Heart right ventricle (tissue), 16 donors: ENCODE measurements around the gene CIAPIN1. TPM values are rescaled to one million over a fixed set of nuclear protein-coding genes. Genes with fewer than 3 reads are reported as not detected.

Source experiments
- ATAC-seq, 8 donors: fragments of 200-7000 bp; cut with Tn5 transposase; one replicate each; pipeline ENCODE4 v1.9.1; 2020; ENCODE audit warnings: mild to moderate bottlenecking in 8 of 8, moderate library complexity in 8 of 8, moderate number of reproducible peaks in 1 of 8
- DNase-seq, 2 donors: peaks; one replicate each; pipeline ENCODE4 v3.0.0-alpha.2; 2020
- H3K27ac ChIP-seq, 10 donors: fragments of 200-600 bp; sonication (generic) in 2 of 10; one replicate each; pipeline versions ENCODE4 v1.5.0 to v1.8.0; 2020 to 2022; ENCODE audit warnings: mild to moderate bottlenecking in 3 of 10
- H3K27me3 ChIP-seq, 7 donors: fragments of 200-600 bp; one replicate each; pipeline ENCODE4 v1.8.0; 2021 to 2022; ENCODE audit warnings: mild to moderate bottlenecking in 2 of 7
- H3K36me3 ChIP-seq, 9 donors: fragments of 200-600 bp; sonication (generic) in 1 of 9; one replicate each; pipeline versions ENCODE4 v1.5.0 to v1.8.0; 2020 to 2022; ENCODE audit warnings: mild to moderate bottlenecking in 2 of 9
- H3K4me1 ChIP-seq, 9 donors: fragments of 200-600 bp; sonication (generic) in 1 of 9; one replicate each; pipeline versions ENCODE4 v1.5.0 to v1.8.0; 2020 to 2022; ENCODE audit warnings: mild to moderate bottlenecking in 4 of 9
- H3K4me3 ChIP-seq, 10 donors: fragments of 200-600 bp; sonication (generic) in 2 of 10; one replicate each; pipeline versions ENCODE4 v1.5.0 to v1.8.0; 2020 to 2022; ENCODE audit warnings: mild to moderate bottlenecking in 7 of 10, moderate library complexity in 2 of 10
- H3K9me3 ChIP-seq, 11 donors: fragments of 200-600 bp in 10 of 11; sonication (generic) in 2 of 11; one replicate each; pipeline versions ENCODE4 v1.5.0 to v1.8.0; 2013 to 2022; ENCODE audit warnings: mild to moderate bottlenecking in 2 of 11, control low read depth in 1 of 11, moderate library complexity in 1 of 11
- CTCF ChIP-seq, 9 donors: fragments of 200-600 bp; sonication (generic) in 2 of 9; IDR thresholded peaks; one replicate each; pipeline versions ENCODE4 v1.5.0 to v1.8.0; 2021 to 2022; ENCODE audit warnings: antibody characterized with exemption in 9 of 9, mild to moderate bottlenecking in 5 of 9, moderate library complexity in 1 of 9
- WGBS, 2 donors: extraction: QIAGEN DNeasy Blood & Tissue Kit; methylation state at CpG; one replicate each; pipeline ENCODE4 v1.1.7; 2013; ENCODE audit warnings: inconsistent platforms in 1 of 2; 5-methylcytosine and 5-hydroxymethylcytosine counted together
- intact Hi-C, 10 donors: fragments of 100-400 bp; cut with DNase I; formaldehyde crosslinking; loops; one replicate each; pipeline versions ENCODE4 v1.11.1 to v1.14.2; 2022
- polyA plus RNA-seq, 2 donors: library from polyadenylated mRNA; stranded (reverse); fragments of 200-250 nt; gene quantifications; one replicate each; pipeline ENCODE4 v1.2.3, GENCODE V29; 2013
- total RNA-seq, 10 donors: library from RNA; stranded (reverse); fragmentation: NEBNext Ultra II Directional in 3 of 10; extraction: Animal tissue kit (Norgen Biotek cat#: 25700) in 3 of 10; gene quantifications; one replicate each; pipeline versions ENCODE4 v1.2.1 to v1.2.4, GENCODE V29; 2021 to 2023
- donor health status: Arrhythmogenic right ventricular cardiomyopathy.
- donor health status: ischemic (EF 13 %, LVEDD 7.1; RV severe dilation, severe dysfunction).
- donor health status: healthy with polysubstance abuse.
- donor health status: DM: no; HTN: yes; CAD: no.
- donor health status: DM: no; HTN: no; CAD: no.
- donor health status: ischemic (EF 25% LVEDD 6.9; RV normal size, moderate dysfunction).
- donor health status: ischemic (EF 25% LVEDD 5.7; RV mildly dilated, moderate dysfunction).
- donor health status: healthy.
- donor health status: DM: yes; HTN: yes; CAD: no.
- donor health status: Ischemic cardiomyopathy.
- donor health status: ischemic (EF 35%, LVEDD 5.7; RV mildly dilated, moderate dysfunction).
- donor health status: nonischemic (EF 11% LVEDD 7.7; RV severe dilation, severe dysfunction).
- donor health status: DM: yes; HTN: yes; CAD: no.
- donor health status: PGD.
- donor health status: ischemic (EF 29% LVEDD 5.4; RV normal size, mild dysfunction).
- donor health status: nonischemic (EF 23%, LVEDD 6.1; RV moderate dilation, normal function).

CIAPIN1 gene
- total and polyA plus RNA-seq, 12 donors: 20.1 to 75.1 (median 61.0) TPM

- Histone ChIP-seq H3K4me3 (no peak overlapping the region), H3K4me1 (peaks cover 8 to 80% (median 59%) of the 10 kb centered on the region in 9 donors), H3K27me3 (no peaks in the 10 kb centered on the region), H3K9me3 (no peaks in the 10 kb centered on the region), H3K36me3 (peaks cover 0 to 37% (median 0%) of the 10 kb centered on the region in 9 donors), H3K27ac (peak overlapping the region in 7 of 10 donors; percentile 23 to 65 (median 39))
- ATAC-seq (peak in 7 of 8 donors; percentile 9 to 51 (median 26)), DNase-seq (no peak)
- no peak for TF ChIP-seq CTCF (IDR thresholded peaks at IDR 0.05)
- intact Hi-C loops: no loop called here
- 64 to 71% methylated on average over 11 of the region's 11 CpGs for WGBS, 2 donors
These were observed 62.7 kb downstream of the CIAPIN1 start for GRCh38 chr16:57384248-57385070.

- intact Hi-C loops: no loop called here
- ATAC-seq: peak in 5 of 8 donors; percentile 26 to 45 (median 39)
- H3K27ac ChIP-seq: peak overlapping the region in 5 of 10 donors; percentile 31 to 65 (median 55)
- no peak overlapping the region for H3K4me3 ChIP-seq
- no peak for DNase-seq
- no peaks in the 10 kb centered on the region for H3K27me3 ChIP-seq
- no peaks in the 10 kb centered on the region for H3K9me3 ChIP-seq
- H3K4me1 ChIP-seq: peaks cover 10 to 87% (median 59%) of the 10 kb centered on the region in 9 donors
- 78 to 87% methylated on average over 7 to 8 of the region's 8 CpGs for WGBS, 2 donors
- TF ChIP-seq CTCF (IDR thresholded peaks at IDR 0.05): no peak
- H3K36me3 ChIP-seq: peaks cover 0 to 45% (median 0%) of the 10 kb centered on the region in 9 donors
These were observed 63.6 kb downstream of the CIAPIN1 start for GRCh38 chr16:57383276-57384247.

DNA sequence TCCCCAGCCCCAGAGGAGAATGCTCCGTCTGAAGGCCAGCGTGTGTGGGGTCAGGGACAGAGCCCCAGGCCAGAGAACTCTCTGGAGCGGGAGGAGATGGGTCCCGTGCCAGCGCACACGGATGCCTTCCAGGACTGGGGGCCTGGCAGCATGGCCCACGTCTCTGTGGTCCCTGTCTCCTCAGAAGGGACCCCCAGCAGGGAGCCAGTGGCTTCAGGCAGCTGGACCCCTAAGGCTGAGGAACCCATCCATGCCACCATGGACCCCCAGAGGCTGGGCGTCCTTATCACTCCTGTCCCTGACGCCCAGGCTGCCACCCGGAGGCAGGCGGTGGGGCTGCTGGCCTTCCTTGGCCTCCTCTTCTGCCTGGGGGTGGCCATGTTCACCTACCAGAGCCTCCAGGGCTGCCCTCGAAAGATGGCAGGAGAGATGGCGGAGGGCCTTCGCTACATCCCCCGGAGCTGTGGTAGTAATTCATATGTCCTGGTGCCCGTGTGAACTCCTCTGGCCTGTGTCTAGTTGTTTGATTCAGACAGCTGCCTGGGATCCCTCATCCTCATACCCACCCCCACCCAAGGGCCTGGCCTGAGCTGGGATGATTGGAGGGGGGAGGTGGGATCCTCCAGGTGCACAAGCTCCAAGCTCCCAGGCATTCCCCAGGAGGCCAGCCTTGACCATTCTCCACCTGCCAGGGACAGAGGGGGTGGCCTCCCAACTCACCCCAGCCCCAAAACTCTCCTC lies 64.5 kb downstream of the CIAPIN1 start:
- TF ChIP-seq CTCF (IDR thresholded peaks at IDR 0.05): no peak
- H3K27me3 ChIP-seq: no peaks in the 10 kb centered on the region
- H3K4me3 ChIP-seq: no peak overlapping the region
- no peak for DNase-seq
- no peaks in the 10 kb centered on the region for H3K9me3 ChIP-seq
- no peak for ATAC-seq
- intact Hi-C loops: no loop called here
- H3K4me1 ChIP-seq: peaks cover 10 to 85% (median 59%) of the 10 kb centered on the region in 9 donors
- WGBS, 2 donors: 92 to 96% methylated on average over 16 of the region's 16 CpGs
- no peak overlapping the region for H3K27ac ChIP-seq
- peaks cover 0 to 47% (median 0%) of the 10 kb centered on the region in 9 donors for H3K36me3 ChIP-seq
